Dermis lymphatic vessel endothelial cell (primary cell): ENCODE measurements around the gene RUNX1. TPM values are rescaled to one million over a fixed set of nuclear protein-coding genes. Genes with fewer than 3 reads are reported as not detected.

ENCODE experiments used
- total RNA-seq: library from RNA; depleted of rRNA; stranded (reverse); fragments of >200 nt; gene quantifications from 2 replicates; pipeline ENCODE4 v1.2.1, GENCODE V29; 2014

RUNX1 gene
- total RNA-seq, result 0.26 and 0.54 TPM in 2 replicates

DNA sequence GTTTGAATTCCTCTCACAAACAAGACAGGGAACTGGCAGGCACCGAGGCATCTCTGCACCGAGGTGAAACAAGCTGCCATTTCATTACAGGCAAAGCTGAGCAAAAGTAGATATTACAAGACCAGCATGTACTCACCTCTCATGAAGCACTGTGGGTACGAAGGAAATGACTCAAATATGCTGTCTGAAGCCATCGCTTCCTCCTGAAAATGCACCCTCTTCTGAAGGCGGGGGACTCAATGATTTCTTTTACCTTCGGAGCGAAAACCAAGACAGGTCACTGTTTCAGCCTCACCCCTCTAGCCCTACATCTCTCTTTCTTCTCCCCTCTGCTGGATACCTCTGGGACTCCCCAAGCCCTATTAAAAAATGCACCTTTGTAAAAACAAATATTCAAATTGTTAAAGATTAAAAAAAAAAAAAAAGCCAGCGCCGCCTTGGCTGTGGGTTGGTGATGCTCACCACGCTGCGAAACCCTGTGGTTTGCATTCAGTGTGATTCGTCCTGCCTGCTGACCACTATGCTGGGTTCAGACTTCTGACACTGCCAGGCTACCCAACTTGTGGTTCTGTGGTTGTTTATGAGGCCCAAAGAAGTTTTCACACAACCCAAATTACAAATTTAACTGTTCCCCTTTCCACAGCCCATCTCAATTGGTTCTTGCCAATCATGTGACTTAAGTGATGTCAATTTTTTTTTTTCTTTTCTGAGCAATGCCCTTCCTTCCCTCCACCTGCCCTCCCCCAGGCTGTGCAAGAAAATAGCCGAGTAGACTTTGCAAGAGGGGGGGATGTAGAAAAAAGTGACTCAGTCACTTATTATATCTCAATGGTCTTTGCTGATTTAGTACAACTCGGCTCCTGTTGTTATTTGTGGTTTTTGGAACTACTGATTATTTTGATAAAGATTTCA, at the start of gene RUNX1:
RUNX1 (minus strand) TSS at position 597 of the 912 bp plus-strand sequence.

